Activated naive CD4-positive, alpha-beta T cell treated with anti-CD3 and anti-CD28 coated beads for 36 hours (primary cell): Measurements from ENCODE around the gene DENND10. TPM values are rescaled to one million over a fixed set of nuclear protein-coding genes. Genes with fewer than 3 reads are reported as not detected.
"Not testable (repeated sequence)": the region's sequence is repeated elsewhere in the genome, so short reads cannot be mapped to it uniquely, and the experiment has no call there.

Experiments used
- CTCF ChIA-PET: fragments of 350-600 bp; sonication (Branson Sonifier 250); formaldehyde crosslinking; loops from one replicate; lab custom pipeline; 2021; ENCODE audit warnings: antibody characterized with exemption; lab: Charles Lee
- DNase-seq: peaks from one replicate; pipeline ENCODE4 v3.0.0-alpha.2; 2020
- H3K27ac Mint-ChIP-seq: one replicate; pipeline ENCODE4 v1.8.0; 2021; ENCODE audit warnings: mild to moderate bottlenecking, mixed read lengths
- H3K27me3 Mint-ChIP-seq: one replicate; pipeline ENCODE4 v1.8.0; 2021; ENCODE audit warnings: low read depth, mixed read lengths
- H3K36me3 Mint-ChIP-seq: one replicate; pipeline ENCODE4 v1.8.0; 2021; ENCODE audit warnings: low read depth, mixed read lengths
- H3K4me1 Mint-ChIP-seq: one replicate; pipeline ENCODE4 v1.8.0; 2021; ENCODE audit warnings: low read depth, mixed read lengths
- H3K4me3 Mint-ChIP-seq: one replicate; pipeline ENCODE4 v1.8.0; 2021; ENCODE audit warnings: mild to moderate bottlenecking, moderate library complexity, mixed read lengths
- H3K9me3 Mint-ChIP-seq: one replicate; pipeline ENCODE4 v1.8.0; 2021; ENCODE audit warnings: mixed read lengths
- intact Hi-C: fragments of 100-400 bp; cut with micrococcal nuclease; formaldehyde crosslinking; loops from one replicate; pipeline ENCODE4 v1.15.1; 2023
- total RNA-seq, 2 experiments: library from RNA; stranded (reverse); gene quantifications; one replicate each; pipeline ENCODE4 v1.2.3, GENCODE V29; 2021

Gene DENND10
- total RNA-seq, 2 experiments from 2014 or later: 16.9 to 17.6 TPM

DNA sequence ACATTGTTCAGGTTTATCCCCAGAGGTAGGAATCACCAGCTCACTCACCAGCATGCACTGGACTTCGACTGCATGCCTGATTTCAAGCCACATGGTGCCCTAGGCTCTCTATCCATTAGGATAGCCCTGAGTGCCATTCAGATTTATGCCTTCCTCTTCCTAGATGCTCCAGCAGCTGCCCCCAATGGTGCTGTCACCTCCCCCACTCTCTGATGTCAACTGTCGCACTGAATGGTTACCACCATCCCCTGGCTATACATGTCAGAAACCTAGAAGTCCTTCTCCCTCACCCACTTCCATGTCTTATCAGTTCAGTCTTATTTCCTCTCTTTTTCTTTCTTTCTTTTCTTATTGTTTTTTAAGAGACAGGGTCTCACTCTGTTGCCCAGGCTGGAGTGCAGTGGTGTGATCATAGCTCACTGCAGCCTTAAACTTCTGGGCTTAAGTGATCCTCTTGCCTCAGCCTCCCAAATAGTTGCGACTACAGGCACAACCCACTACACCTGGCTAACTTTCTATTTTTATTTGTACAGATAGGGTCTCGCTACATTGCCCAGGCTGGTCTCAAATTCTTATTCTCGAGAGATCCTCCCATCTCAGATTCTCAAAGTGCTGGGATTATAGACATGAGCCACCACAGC, 58.7 kb downstream of the DENND10 start:
- H3K36me3 Mint-ChIP-seq: peaks cover 35% of the 10 kb centered on the region
- no peak for DNase-seq
- intact Hi-C loops: no loop called here
- no peak overlapping the region for H3K27ac Mint-ChIP-seq
- no peaks in the 10 kb centered on the region for H3K9me3 Mint-ChIP-seq
- CTCF ChIA-PET: no interaction called here
- H3K4me3 Mint-ChIP-seq: no peak overlapping the region
- no peaks in the 10 kb centered on the region for H3K27me3 Mint-ChIP-seq
- peaks cover 42% of the 10 kb centered on the region for H3K4me1 Mint-ChIP-seq

DNA sequence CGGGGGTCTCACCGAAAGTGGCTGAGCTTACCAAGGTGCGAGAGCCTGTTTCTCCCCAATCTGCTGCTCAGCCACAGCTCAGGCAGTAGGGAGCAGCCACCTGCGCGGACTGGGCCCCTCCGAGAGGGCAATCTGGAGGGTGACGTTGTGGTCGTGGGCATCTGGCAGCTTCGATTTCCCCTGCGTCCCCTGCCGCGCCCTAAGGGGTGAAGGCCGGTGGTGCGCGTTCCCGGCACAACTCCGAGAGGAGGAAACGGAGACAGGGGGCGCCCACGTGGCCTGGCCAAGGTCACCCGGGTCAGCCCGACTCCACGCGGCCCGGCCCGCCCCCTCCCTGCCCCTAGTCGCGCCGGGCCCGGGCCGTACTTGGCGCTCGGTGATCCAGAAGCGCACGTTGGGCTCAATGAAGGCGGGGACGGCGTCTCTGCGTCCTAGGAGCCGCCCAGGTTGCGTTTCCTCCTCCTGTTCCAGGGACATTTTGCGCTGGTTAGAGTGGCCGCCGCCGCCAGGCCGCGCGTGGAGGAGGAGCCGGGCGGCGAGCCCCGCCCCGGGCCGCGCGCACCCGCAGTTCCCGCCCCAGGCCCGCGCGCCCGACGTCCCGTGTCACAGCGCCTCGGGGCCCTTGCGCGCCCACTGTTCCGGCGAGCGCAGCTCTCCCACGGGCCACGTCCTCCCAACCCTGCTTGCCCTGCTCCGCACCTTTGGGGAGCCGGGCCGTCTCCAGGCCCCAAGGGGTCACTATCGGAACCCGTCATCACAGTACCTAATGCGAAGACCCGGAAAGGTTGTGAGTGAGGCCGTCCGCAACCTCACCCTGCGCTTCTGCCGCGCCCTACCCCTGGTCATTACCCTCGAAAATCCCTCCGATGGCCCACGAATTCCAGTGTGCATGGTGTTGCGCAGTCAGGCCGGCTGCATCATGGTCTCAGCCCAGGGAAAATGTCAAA, 61.5 kb downstream of the DENND10 start, which contains the start of gene SFXN4:
SFXN4 (minus strand) TSS at position 544 of the 947 bp plus-strand sequence; CDS start at position 477, 67 bp downstream.
- CTCF ChIA-PET: interaction anchor here (0.6 to 1.8 kb wide), 4 partner anchors 32 to 41 kb away, joined by 3 to 4 read pairs (median 4); partner anchors contain the start of gene GRK5
- peak within 1 kb of the TSS; percentile 85 for H3K27ac Mint-ChIP-seq
- DNase-seq: peak; percentile 75
- peaks cover 42% of the 10 kb centered on the region for H3K4me1 Mint-ChIP-seq
- intact Hi-C loops: loop anchor here (1.0 kb wide), 5 partner anchors 13 to 136 kb away; partner anchors contain the start of genes DENND10, EIF3A, NANOS1 and PRDX3
- no peaks in the 10 kb centered on the region for H3K9me3 Mint-ChIP-seq
- H3K36me3 Mint-ChIP-seq: peaks cover 37% of the 10 kb centered on the region
- peak within 1 kb of the TSS; percentile 83 for H3K4me3 Mint-ChIP-seq
- no peaks in the 10 kb centered on the region for H3K27me3 Mint-ChIP-seq

DNA sequence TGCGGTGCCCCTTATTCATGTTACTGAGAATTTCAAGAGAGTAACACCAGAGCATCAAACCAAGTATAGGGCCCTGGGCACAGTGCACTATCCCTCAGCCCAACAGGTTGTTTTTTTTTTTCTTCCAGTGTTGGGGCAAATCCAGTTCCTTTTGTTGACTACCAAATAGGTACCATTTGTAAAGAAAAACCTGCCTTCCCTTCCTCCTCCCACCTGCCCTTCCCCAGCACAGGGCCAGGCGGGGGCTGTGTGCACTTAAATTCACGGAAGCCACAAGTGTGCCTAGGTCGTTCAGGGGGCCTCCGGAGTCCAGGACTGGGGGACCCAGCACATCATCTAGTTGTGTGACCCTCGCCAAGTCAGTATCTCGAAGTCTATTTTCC, 62.2 kb downstream of the DENND10 start:
- CTCF ChIA-PET: no interaction called here
- H3K4me3 Mint-ChIP-seq: peak overlapping the region; percentile 83
- peaks cover 36% of the 10 kb centered on the region for H3K36me3 Mint-ChIP-seq
- no peak for DNase-seq
- intact Hi-C loops: no loop called here
- H3K4me1 Mint-ChIP-seq: peaks cover 42% of the 10 kb centered on the region
- H3K27me3 Mint-ChIP-seq: no peaks in the 10 kb centered on the region
- H3K27ac Mint-ChIP-seq: peak overlapping the region; percentile 85
- no peaks in the 10 kb centered on the region for H3K9me3 Mint-ChIP-seq

DNA sequence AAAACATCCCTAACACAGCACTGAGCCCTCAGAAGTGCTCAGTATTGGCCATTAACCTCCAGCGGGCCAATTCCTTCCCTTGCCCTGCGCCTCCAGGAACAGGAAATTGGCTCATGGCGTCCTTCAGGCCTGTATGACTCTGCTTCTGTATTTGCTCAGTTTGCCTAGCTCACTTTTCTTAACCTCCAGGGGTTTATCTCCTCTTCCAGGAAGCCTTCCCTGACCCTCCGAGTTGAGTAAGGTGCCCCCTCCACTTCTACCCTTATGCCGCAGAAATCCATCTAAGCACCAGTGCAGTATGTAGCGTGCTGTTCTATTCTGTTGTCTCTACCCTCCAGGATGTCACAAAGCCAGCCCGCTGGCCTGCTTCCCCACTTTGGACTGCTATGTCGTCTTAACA, 62.7 kb downstream of the DENND10 start:
- intact Hi-C loops: no loop called here
- Mint-ChIP-seq H3K4me1 (peaks cover 39% of the 10 kb centered on the region), H3K9me3 (no peaks in the 10 kb centered on the region), H3K27me3 (no peaks in the 10 kb centered on the region), H3K4me3 (peak overlapping the region; percentile 83), H3K27ac (peak overlapping the region; percentile 85), H3K36me3 (peaks cover 38% of the 10 kb centered on the region)
- CTCF ChIA-PET: interaction anchor here (1.6 kb wide), 1 partner anchor 40 kb away, joined by 5 read pairs; no protein-coding TSS in a partner anchor
- no peak for DNase-seq

DNA sequence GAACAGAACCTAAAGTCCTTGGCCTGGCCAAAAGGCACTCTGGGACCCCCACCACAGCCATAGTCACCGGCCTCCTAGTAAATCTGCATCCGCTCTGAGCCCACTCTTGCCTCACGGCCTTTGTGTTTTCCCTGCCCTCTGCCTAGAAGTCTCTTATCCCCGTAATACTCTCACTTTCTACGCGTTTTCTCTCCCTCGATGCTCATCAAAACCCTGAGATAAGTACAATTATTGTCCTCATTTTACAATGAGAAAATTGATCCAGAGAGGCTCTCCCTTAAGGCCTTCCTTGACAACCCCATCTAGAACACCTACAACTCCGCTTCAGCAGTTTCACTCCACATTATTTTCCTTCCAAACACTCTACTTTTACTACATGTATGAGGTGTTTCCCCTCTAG, 63.1 kb downstream of the DENND10 start:
- Mint-ChIP-seq H3K27me3 (no peaks in the 10 kb centered on the region), H3K4me3 (no peak overlapping the region), H3K4me1 (peaks cover 36% of the 10 kb centered on the region), H3K36me3 (peaks cover 41% of the 10 kb centered on the region), H3K9me3 (no peaks in the 10 kb centered on the region), H3K27ac (no peak overlapping the region)
- CTCF ChIA-PET: interaction anchor here (1.0 to 1.6 kb wide), 3 partner anchors 10 to 39 kb away, joined by 4 to 5 read pairs (median 5); no protein-coding TSS in a partner anchor
- DNase-seq: no peak
- intact Hi-C loops: no loop called here

DNA sequence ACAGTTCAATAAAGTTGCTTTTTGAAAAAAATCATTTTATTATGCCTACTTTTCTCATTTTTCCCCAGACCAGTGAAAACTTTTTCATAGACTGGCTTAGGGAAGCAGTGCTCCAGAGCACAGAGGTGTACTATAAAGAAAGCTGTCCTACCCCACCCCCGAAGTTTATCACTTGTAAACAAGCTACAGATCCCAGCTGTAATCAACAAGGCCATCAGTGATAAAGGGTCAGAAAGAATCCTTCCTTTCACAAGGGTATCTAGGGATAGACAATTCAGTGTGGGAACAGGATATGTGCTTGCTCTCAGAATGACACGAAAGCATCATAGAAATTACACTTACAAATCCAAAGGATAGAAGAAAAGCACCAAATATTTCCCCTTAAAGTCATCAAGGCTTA, 70.2 kb downstream of the DENND10 start:
- Mint-ChIP-seq H3K27me3 (no peaks in the 10 kb centered on the region), H3K4me3 (no peak overlapping the region), H3K27ac (no peak overlapping the region), H3K36me3 (peaks cover 41% of the 10 kb centered on the region), H3K9me3 (no peaks in the 10 kb centered on the region), H3K4me1 (peaks cover 32% of the 10 kb centered on the region)
- CTCF ChIA-PET: interaction anchor here (0.6 to 0.8 kb wide), 2 partner anchors 10 to 339 kb away, joined by 3 to 5 read pairs; no protein-coding TSS in a partner anchor
- intact Hi-C loops: no loop called here
- DNase-seq: no peak

DNA sequence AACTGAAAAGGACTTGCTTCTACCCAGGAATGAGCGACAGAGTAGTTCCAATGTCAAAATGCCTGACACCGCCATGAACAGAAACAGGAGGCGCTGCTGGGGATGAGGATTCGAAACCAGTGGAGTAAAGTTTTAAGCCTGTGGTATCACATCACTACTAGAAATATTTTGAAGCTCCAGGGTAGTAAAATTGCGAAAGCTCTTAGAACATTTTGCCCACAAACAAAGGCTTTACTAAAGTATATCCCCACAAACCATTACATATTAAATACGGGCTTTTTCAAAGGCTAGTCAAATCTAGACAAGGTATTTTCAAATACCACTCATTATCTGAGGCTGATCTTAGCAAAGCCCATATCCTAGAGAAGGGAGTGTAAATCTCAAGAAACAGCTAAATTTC, 72.3 kb downstream of the DENND10 start:
- CTCF ChIA-PET: interaction anchor here (0.6 to 1.7 kb wide), 4 partner anchors 9 to 396 kb away, joined by 3 to 8 read pairs (median 4); partner anchors contain the start of gene GRK5
- no peaks in the 10 kb centered on the region for H3K27me3 Mint-ChIP-seq

DNA sequence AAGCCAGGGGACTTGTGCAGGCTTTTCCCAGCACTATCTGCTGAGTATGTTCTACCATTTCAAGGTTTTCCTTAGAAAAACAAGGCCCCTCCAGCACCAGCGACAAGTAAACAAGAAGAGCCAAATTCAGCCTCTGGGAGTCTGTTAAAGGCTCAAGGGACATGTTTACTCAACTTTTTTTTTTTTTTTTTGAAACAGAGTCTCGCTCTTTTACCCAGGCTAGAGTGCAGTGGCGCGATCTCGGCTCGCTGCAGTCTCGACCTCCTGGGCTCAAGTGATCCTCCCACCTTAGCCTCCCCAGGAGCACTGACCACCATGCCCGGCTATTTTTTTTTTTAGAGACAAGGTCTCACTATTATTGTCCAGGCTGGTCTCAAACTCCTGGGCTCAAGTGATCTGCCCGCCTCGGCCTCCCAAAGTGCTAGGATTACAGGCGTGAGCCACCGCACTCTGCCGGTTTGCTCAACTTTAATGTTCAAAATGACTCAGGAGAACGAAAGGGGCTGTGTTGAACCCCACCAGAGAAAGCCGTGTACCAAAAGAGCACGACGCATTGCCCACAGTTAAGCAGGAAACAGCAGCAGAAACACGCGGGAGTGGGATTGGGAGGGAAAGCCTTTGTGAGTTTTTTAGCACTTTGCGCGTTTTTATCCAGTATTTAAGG, 73.9 kb downstream of the DENND10 start:
- intact Hi-C loops: loop anchor here (1.0 to 5.0 kb wide), 9 partner anchors 13 to 441 kb away; partner anchors contain the start of genes EIF3A and SFXN4
- DNase-seq: peak; percentile 54

More for the DNA sequence above, 72.3 kb downstream of the DENND10 start:
- peaks cover 42% of the 10 kb centered on the region for H3K4me1 Mint-ChIP-seq
- DNase-seq: peak; percentile 24
- peaks cover 30% of the 10 kb centered on the region for H3K36me3 Mint-ChIP-seq
- no peak overlapping the region for H3K4me3 Mint-ChIP-seq
- peak overlapping the region; percentile 17 for H3K27ac Mint-ChIP-seq
- intact Hi-C loops: loop anchor here (5.0 kb wide), 1 partner anchor 439 kb away; no protein-coding TSS in a partner anchor
- no peaks in the 10 kb centered on the region for H3K9me3 Mint-ChIP-seq

DNA sequence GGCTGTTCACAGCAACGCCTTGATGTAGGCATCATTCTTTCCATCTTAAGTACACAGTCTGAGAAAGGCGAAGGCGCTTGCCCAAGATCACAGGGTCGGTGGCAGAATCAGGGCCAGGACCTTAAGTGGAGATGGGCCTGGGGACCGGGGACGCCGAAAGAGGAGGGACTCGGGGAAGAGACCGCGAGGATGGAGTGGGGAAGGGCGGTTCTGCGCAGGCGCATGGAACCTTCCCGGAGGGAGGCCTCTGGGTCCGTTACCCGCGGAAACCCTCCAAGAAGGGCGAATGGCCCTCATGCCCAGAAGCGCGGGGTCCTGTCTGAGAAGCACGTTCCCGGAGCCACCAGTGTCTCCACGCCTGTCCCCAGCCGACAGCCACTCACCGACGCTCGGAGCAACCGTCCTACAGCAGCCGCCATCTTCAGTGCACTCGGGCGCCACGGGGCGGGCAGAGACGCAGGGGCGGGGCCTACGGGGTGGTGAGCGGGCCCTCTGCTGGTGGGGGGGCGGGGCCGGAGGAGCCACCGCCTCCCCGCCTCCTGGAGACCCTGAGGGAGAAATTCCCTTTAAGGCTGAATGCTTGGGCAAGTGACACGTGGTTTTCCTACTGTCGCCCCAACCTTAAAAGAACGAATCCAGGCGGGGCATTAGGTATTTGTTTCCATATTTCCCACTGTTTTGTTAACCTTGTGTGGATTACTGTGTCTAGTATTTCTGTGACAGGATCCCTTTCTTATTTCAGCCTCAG, 74.6 kb downstream of the DENND10 start, which contains the start of gene PRDX3:
PRDX3 (minus strand) TSS at position 441 of the 748 bp plus-strand sequence; CDS start at position 419, 22 bp downstream.
- H3K27ac Mint-ChIP-seq: peak within 1 kb of the TSS; percentile 95

More for the DNA sequence above, 73.9 kb downstream of the DENND10 start:
- CTCF ChIA-PET: no interaction called here
- Mint-ChIP-seq H3K4me1 (peaks cover 42% of the 10 kb centered on the region), H3K27me3 (no peaks in the 10 kb centered on the region), H3K4me3 (peak overlapping the region; percentile 93), H3K36me3 (peaks cover 18% of the 10 kb centered on the region), H3K9me3 (no peaks in the 10 kb centered on the region), H3K27ac (peak overlapping the region; percentile 95)

DNA sequence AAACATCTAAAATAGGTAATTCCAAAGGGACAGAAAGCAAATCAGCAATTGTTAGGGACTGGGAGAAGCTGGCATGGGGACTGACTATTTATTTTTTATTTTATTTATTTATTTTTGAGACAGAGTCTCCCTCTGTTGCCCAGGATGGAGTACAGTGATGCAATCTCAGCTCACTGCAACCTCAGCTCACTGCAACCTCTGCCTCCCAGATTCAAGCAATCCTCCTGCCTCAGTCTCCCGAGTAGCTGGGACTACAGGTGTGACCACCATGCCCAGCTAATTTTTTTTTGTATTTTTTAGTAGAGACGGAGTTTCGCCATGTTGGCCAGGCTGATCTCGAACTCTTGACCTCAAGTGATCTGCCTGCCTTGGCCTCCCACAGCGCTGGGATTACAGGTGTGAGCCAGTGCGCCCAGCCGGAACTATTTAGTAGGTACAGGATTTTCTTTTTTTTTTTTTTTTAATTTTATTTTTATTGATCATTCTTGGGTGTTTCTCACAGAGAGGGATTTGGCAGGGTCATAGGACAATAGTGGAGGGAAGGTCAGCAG, 77.0 kb downstream of the DENND10 start:
- intact Hi-C loops, H3K4me3 Mint-ChIP-seq, H3K27me3 Mint-ChIP-seq, H3K9me3 Mint-ChIP-seq, H3K27ac Mint-ChIP-seq, DNase-seq, H3K36me3 Mint-ChIP-seq: not testable (repeated sequence)
- CTCF ChIA-PET: interaction anchor here (0.6 to 1.4 kb wide), 3 partner anchors 8 to 18 kb away, joined by 3 to 8 read pairs (median 3); no protein-coding TSS in a partner anchor
- peaks cover 44% of the 10 kb centered on the region for H3K4me1 Mint-ChIP-seq

More for the DNA sequence above, 74.6 kb downstream of the DENND10 start, which contains the start of gene PRDX3:
- Mint-ChIP-seq H3K27me3 (no peaks in the 10 kb centered on the region), H3K36me3 (peaks cover 15% of the 10 kb centered on the region), H3K9me3 (no peaks in the 10 kb centered on the region), H3K4me3 (peak within 1 kb of the TSS; percentile 93), H3K4me1 (peaks cover 42% of the 10 kb centered on the region)
- intact Hi-C loops: loop anchor here (1.0 to 5.0 kb wide), 9 partner anchors 13 to 441 kb away; partner anchors contain the start of genes EIF3A and SFXN4
- peak; percentile 96 for DNase-seq
- CTCF ChIA-PET: interaction anchor here (0.9 kb wide), 1 partner anchor 28 kb away, joined by 4 read pairs; the partner anchor contains the start of gene GRK5
